ENCODE data around the gene ARHGAP28. TPM values are rescaled to one million over a fixed set of nuclear protein-coding genes. Genes with fewer than 3 reads are reported as not detected.

The ARHGAP28 gene
- total RNA-seq, 1 donor from 2014 or later, result 2.2 TPM

- DNase-seq (ENCODE audit: low read depth), result no peak
- no peak overlapping the region for H3K4me3 ChIP-seq (ENCODE audit: low read depth, low read length)
- TF ChIP-seq, protein P1, sequence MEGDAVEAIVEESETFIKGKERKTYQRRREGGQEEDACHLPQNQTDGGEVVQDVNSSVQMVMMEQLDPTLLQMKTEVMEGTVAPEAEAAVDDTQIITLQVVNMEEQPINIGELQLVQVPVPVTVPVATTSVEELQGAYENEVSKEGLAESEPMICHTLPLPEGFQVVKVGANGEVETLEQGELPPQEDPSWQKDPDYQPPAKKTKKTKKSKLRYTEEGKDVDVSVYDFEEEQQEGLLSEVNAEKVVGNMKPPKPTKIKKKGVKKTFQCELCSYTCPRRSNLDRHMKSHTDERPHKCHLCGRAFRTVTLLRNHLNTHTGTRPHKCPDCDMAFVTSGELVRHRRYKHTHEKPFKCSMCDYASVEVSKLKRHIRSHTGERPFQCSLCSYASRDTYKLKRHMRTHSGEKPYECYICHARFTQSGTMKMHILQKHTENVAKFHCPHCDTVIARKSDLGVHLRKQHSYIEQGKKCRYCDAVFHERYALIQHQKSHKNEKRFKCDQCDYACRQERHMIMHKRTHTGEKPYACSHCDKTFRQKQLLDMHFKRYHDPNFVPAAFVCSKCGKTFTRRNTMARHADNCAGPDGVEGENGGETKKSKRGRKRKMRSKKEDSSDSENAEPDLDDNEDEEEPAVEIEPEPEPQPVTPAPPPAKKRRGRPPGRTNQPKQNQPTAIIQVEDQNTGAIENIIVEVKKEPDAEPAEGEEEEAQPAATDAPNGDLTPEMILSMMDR (conservative IDR thresholded peaks at IDR 0.05; ENCODE audit: low read depth, low read length), result no peak
Observed at GRCh38 chr18:6785001-6785400, 55.5 kb downstream of the ARHGAP28 start.

- DNase-seq (ENCODE audit: low read depth), result no peak
- no peak overlapping the region for H3K4me3 ChIP-seq (ENCODE audit: low read depth, low read length)
- TF ChIP-seq, protein P1 (conservative IDR thresholded peaks at IDR 0.05; ENCODE audit: low read depth, low read length), result no peak
Observed at GRCh38 chr18:6785411-6785810, 55.9 kb downstream of the ARHGAP28 start.

DNA sequence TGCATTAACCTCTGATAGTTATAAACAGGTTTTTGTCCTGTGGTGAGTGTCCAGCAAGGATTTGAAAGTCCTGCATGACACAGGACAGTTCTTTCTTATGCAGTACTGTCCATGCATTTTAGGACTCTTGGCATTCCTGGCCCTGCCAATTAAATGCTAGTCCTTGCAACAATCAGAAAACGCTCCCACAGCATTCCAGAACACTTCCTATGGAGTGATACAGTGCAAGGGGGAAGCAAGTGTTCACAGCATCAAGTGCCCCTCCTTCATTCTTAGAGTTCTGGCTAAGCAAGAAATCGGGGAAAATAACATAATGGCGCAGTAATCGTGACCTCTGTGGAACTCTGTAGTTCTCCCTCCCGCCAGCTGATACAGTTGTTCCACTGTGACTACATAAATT lies 62.9 kb downstream of the ARHGAP28 start:
- TF ChIP-seq, protein P1 (conservative IDR thresholded peaks at IDR 0.05; ENCODE audit: low read depth, low read length), result no peak
- DNase-seq (ENCODE audit: low read depth), result no peak
- H3K4me3 ChIP-seq (ENCODE audit: low read depth, low read length), result no peak overlapping the region

- H3K4me3 ChIP-seq (ENCODE audit: low read depth, low read length), result no peak overlapping the region
- no peak for DNase-seq (ENCODE audit: low read depth)
- TF ChIP-seq, protein P1 (conservative IDR thresholded peaks at IDR 0.05; ENCODE audit: low read depth, low read length), result no peak
Observed at GRCh38 chr18:6793455-6793854, 63.9 kb downstream of the ARHGAP28 start.

- no peak overlapping the region for H3K4me3 ChIP-seq (ENCODE audit: low read depth, low read length)
- DNase-seq (ENCODE audit: low read depth), result no peak
- TF ChIP-seq, protein P1 (conservative IDR thresholded peaks at IDR 0.05; ENCODE audit: low read depth, low read length), result no peak
Observed at GRCh38 chr18:6793986-6794385, 64.5 kb downstream of the ARHGAP28 start.

DNA sequence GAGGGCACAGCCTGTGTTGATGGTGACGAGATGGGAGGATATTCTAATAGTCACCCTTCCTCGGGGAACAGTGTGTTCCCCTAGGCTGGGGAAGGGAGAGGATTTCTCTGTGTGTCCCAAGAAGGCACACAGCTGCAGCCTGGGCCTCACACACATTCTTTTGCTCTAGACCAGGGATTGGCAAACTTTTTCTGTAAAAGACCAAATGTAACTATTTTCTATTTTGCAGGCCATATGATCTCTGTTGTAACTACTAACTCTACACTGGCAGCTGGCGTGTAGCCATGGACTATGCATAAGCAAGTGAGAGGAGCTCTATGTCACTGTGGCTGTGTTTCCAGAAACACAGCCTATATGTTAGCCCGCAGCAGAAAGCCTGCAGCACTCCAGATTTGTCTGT lies 65.8 kb downstream of the ARHGAP28 start:
- no peak overlapping the region for H3K4me3 ChIP-seq (ENCODE audit: low read depth, low read length)
- no peak for DNase-seq (ENCODE audit: low read depth)
- TF ChIP-seq, protein P1 (conservative IDR thresholded peaks at IDR 0.05; ENCODE audit: low read depth, low read length), result no peak

DNA sequence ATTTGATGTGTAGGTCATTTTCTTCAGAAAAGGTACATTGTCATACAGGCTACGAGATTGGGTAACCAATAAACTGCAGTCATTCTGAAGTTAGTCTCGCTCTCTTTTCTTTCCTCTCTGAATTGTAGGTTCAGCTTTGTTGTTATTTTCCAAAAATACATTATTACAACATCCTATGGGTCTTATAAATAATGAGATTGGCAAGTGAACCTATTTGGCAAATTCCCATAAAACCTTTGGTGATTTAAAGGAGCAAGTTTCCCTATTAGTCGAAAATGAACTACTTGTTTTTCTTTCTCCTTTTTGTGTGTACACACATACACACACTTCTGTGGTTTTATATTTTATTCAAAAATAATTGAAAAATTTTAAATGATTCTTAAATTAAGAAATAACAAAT lies 67.0 kb downstream of the ARHGAP28 start:
- TF ChIP-seq, protein P1 (conservative IDR thresholded peaks at IDR 0.05; ENCODE audit: low read depth, low read length), result no peak
- no peak for DNase-seq (ENCODE audit: low read depth)
- H3K4me3 ChIP-seq (ENCODE audit: low read depth, low read length), result no peak overlapping the region
